ENCODE results near the gene MYO1G. TPM values are rescaled to one million over a fixed set of nuclear protein-coding genes. Genes with fewer than 3 reads are reported as not detected.

MYO1G gene
- total RNA-seq, 1 donor from 2014 or later: 0.54 TPM

- Mint-ChIP-seq H3K36me3 (ENCODE audit: unreplicated experiment) (no peaks in the 10 kb centered on the region), H3K9me3 (ENCODE audit: unreplicated experiment) (no peaks in the 10 kb centered on the region), H3K27me3 (ENCODE audit: unreplicated experiment) (peaks cover 9% of the 10 kb centered on the region), H3K4me1 (ENCODE audit: low read depth, unreplicated experiment) (peaks cover 2% of the 10 kb centered on the region), H3K27ac (ENCODE audit: unreplicated experiment) (no peak overlapping the region), H3K4me3 (ENCODE audit: unreplicated experiment) (no peak overlapping the region)
- no peak for DNase-seq
- TF ChIP-seq, protein P1, sequence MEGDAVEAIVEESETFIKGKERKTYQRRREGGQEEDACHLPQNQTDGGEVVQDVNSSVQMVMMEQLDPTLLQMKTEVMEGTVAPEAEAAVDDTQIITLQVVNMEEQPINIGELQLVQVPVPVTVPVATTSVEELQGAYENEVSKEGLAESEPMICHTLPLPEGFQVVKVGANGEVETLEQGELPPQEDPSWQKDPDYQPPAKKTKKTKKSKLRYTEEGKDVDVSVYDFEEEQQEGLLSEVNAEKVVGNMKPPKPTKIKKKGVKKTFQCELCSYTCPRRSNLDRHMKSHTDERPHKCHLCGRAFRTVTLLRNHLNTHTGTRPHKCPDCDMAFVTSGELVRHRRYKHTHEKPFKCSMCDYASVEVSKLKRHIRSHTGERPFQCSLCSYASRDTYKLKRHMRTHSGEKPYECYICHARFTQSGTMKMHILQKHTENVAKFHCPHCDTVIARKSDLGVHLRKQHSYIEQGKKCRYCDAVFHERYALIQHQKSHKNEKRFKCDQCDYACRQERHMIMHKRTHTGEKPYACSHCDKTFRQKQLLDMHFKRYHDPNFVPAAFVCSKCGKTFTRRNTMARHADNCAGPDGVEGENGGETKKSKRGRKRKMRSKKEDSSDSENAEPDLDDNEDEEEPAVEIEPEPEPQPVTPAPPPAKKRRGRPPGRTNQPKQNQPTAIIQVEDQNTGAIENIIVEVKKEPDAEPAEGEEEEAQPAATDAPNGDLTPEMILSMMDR (IDR thresholded peaks at IDR 0.05; ENCODE audit: partially characterized antibody, unreplicated experiment): no peak
Observed at GRCh38 chr7:44966731-44967538, 11.9 kb downstream of the MYO1G start.

DNA sequence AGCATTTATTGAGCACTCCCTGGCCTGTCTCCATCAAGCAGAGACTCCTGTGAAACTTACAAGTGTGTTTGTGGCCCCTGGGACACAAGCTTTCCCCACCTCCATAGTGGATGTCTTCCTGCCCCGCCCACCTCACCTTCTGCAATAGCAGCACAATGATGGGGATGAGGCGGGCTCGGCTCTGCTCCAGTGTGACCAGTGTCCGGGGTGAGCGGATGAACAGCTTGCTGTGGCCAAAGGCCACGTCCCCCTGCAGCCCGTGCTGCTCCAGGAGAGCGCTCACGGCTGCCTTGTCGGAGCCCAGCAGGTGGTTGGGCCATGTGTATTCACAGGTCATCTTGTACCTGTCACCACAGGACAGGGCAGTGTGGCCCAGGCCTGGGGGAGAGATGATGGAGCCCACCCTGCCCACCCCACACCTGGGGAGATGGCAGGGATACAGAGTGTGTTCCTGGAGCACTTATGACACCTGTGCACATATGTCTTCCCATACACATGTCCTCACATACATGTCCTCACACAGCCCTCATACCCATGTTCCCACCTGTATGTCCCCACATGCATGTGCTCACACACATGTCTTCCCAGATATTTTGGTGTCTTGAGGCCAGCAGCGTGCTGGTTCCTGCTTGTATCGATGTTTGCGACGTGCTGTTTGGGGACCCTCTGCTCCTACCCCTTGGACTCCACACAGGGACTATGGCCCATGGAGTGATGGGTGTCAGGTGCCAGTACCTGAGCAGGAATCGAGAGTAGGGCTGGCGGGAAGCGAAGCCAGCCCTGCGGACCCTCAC, 12.7 kb downstream of the MYO1G start:
- H3K27ac Mint-ChIP-seq (ENCODE audit: unreplicated experiment): no peak overlapping the region
- H3K9me3 Mint-ChIP-seq (ENCODE audit: unreplicated experiment): no peaks in the 10 kb centered on the region
- no peak overlapping the region for H3K4me3 Mint-ChIP-seq (ENCODE audit: unreplicated experiment)
- no peak for DNase-seq
- H3K4me1 Mint-ChIP-seq (ENCODE audit: low read depth, unreplicated experiment): peaks cover 2% of the 10 kb centered on the region
- TF ChIP-seq, protein P1 (IDR thresholded peaks at IDR 0.05; ENCODE audit: partially characterized antibody, unreplicated experiment): no peak
- H3K27me3 Mint-ChIP-seq (ENCODE audit: unreplicated experiment): peaks cover 9% of the 10 kb centered on the region
- no peaks in the 10 kb centered on the region for H3K36me3 Mint-ChIP-seq (ENCODE audit: unreplicated experiment)

DNA sequence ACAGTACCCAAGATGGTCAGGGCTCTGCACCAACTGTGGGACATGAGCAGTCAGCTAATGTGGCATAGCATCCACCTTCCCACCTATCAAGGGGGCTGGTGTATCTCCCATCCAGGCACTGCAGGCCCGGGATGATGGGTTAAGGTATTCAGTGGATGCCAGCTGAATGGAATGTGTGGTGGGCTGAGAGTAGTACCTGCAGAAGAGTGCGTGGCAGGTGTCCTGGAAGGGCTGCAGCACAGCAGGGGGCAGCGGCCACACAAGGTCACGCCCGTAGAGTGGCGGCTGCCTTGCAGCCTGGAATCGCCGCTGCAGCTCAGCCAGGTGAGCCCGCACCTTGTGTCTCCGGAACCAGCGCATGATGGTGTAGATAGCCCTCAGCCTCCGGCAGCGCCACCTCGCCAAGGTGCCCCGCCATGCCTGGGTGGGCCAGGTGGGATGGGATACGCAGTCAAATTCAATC, 13.3 kb downstream of the MYO1G start:
- no peaks in the 10 kb centered on the region for H3K36me3 Mint-ChIP-seq (ENCODE audit: unreplicated experiment)
- no peaks in the 10 kb centered on the region for H3K9me3 Mint-ChIP-seq (ENCODE audit: unreplicated experiment)
- peak overlapping the region; percentile 35 for H3K27ac Mint-ChIP-seq (ENCODE audit: unreplicated experiment)
- no peak overlapping the region for H3K4me3 Mint-ChIP-seq (ENCODE audit: unreplicated experiment)
- H3K4me1 Mint-ChIP-seq (ENCODE audit: low read depth, unreplicated experiment): peaks cover 2% of the 10 kb centered on the region
- TF ChIP-seq, protein P1 (IDR thresholded peaks at IDR 0.05; ENCODE audit: partially characterized antibody, unreplicated experiment): no peak
- H3K27me3 Mint-ChIP-seq (ENCODE audit: unreplicated experiment): peaks cover 9% of the 10 kb centered on the region
- no peak for DNase-seq

- no peak for DNase-seq
- Mint-ChIP-seq H3K4me1 (ENCODE audit: low read depth, unreplicated experiment) (peaks cover 2% of the 10 kb centered on the region), H3K9me3 (ENCODE audit: unreplicated experiment) (no peaks in the 10 kb centered on the region), H3K36me3 (ENCODE audit: unreplicated experiment) (no peaks in the 10 kb centered on the region), H3K4me3 (ENCODE audit: unreplicated experiment) (no peak overlapping the region), H3K27ac (ENCODE audit: unreplicated experiment) (peak overlapping the region; percentile 35), H3K27me3 (ENCODE audit: unreplicated experiment) (peaks cover 7% of the 10 kb centered on the region)
- TF ChIP-seq, protein P1 (IDR thresholded peaks at IDR 0.05; ENCODE audit: partially characterized antibody, unreplicated experiment): no peak
Observed at GRCh38 chr7:44964831-44965440, 13.9 kb downstream of the MYO1G start.
